HAP-1 (cell line): Measurements from ENCODE around the gene ATP6V0A4.
"Not testable (repeated sequence)": the region's sequence is repeated elsewhere in the genome, so short reads cannot be mapped to it uniquely, and the experiment has no call there.

Experiments
- DNase-seq, 2 experiments: peaks; one replicate each; pipeline ENCODE4 v3.0.0-alpha.2; 2016 to 2020; ENCODE audit warnings: low spot score in 2 of 2
- H3K27me3 ChIP-seq: fragments of 250-450 bp; sonication (Bioruptor Pico); 2 replicates; pipeline ENCODE4 v1.5.1; 2020; ENCODE audit warnings: low read depth, mild to moderate bottlenecking, moderate library complexity
- H3K36me3 ChIP-seq: fragments of 250-450 bp; sonication (Bioruptor Pico); replicated peaks from 2 replicates; pipeline ENCODE4 v1.5.1; 2020; ENCODE audit warnings: mild to moderate bottlenecking
- H3K4me1 ChIP-seq: fragments of 250-450 bp; sonication (Bioruptor Pico); 2 replicates; pipeline ENCODE4 v1.5.1; 2020; ENCODE audit warnings: mild to moderate bottlenecking
- H3K4me3 ChIP-seq: fragments of 250-450 bp; sonication (Bioruptor Pico); 2 replicates; pipeline ENCODE4 v1.5.1; 2020; ENCODE audit warnings: mild to moderate bottlenecking, moderate library complexity
- H3K9me3 ChIP-seq: fragments of 250-450 bp; sonication (Bioruptor Pico); 2 replicates; pipeline ENCODE4 v1.5.1; 2020; ENCODE audit warnings: mild to moderate bottlenecking, moderate library complexity
- in situ Hi-C: fragments of 300-500 bp; cut with MboI; formaldehyde crosslinking; loops from 3 replicates; pipeline ENCODE4 v1.14.3; 2020; ENCODE audit warnings: low sequenced_read_pairs, inconsistent platforms, mixed read lengths

The ATP6V0A4 gene

DNA sequence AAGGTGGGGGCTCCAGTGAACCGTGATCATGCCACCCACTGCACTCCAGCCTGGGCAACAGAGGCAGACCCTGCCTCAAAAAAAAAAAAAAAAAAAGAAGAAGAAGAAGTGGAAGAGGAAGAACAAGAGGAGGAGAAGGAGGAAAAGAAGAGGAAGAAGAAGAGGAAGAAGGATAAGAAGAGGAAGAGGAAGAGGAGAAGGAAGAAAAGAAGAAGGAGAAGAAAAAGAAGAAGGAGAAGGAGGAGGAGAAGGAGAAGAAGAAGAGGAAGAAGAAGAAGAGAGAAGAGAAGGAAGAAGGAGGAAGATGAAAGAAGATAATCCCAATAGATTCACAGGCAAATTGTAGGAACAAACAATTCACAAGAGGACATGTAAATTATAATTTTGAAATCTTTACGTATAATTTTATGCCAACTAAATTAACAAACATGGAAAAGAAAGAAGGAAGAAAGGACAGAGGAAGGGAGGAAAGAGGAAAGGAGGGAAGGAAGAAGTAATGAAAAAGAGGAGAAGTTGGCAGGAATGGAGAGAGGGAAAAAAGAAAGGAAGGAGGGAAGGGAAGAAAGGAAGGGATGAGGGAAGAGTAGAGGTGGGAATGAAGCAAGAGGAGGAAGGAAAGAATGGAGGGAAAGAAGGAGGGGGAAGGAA, 100.3 kb downstream of the ATP6V0A4 start:
- H3K4me1 ChIP-seq = no peaks in the 10 kb centered on the region
- DNase-seq = no peak
- no peaks in the 10 kb centered on the region for H3K36me3 ChIP-seq
- H3K27me3 ChIP-seq = no peaks in the 10 kb centered on the region
- H3K9me3 ChIP-seq = no peaks in the 10 kb centered on the region
- no peak overlapping the region for H3K4me3 ChIP-seq
- in situ Hi-C loops = no loop called here

GRCh38 chr7:138695776-138696175, 102.2 kb downstream of the ATP6V0A4 start:
- H3K4me1 ChIP-seq, H3K9me3 ChIP-seq, DNase-seq, H3K4me3 ChIP-seq, H3K36me3 ChIP-seq, in situ Hi-C loops, H3K27me3 ChIP-seq: not testable (repeated sequence)

- Histone ChIP-seq H3K9me3 (no peaks in the 10 kb centered on the region), H3K36me3 (no peaks in the 10 kb centered on the region), H3K4me1 (no peaks in the 10 kb centered on the region), H3K27me3 (no peaks in the 10 kb centered on the region), H3K4me3 (no peak overlapping the region)
- no peak for DNase-seq
- in situ Hi-C loops = no loop called here
These were observed 102.9 kb downstream of the ATP6V0A4 start for GRCh38 chr7:138695106-138695505.

GRCh38 chr7:138691178-138691577, 106.8 kb downstream of the ATP6V0A4 start:
- Histone ChIP-seq H3K27me3 (no peaks in the 10 kb centered on the region), H3K4me1 (no peaks in the 10 kb centered on the region), H3K36me3 (no peaks in the 10 kb centered on the region), H3K9me3 (no peaks in the 10 kb centered on the region), H3K4me3 (no peak overlapping the region)
- DNase-seq = no peak
- in situ Hi-C loops = no loop called here

DNA sequence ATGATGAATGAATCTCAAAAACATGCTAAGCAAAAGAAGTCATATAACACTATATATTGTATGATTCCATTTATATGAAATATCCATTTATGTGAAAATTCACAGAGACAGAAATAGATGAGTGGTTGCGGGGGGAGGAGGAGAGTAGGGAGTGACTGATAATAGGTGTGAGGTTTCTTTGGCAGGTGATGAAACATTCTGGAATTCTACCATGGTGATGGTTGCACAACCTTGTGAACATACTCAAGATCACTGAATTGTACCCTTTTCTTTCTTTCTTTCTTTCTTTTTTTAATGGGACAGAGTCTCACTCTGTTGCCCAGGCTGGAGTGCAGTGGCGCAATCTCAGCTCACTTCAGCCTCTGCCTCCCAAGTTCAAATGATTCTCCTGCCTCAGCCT, 107.5 kb downstream of the ATP6V0A4 start:
- no peak for DNase-seq
- H3K36me3 ChIP-seq = no peaks in the 10 kb centered on the region
- H3K4me1 ChIP-seq = no peaks in the 10 kb centered on the region
- in situ Hi-C loops = no loop called here
- H3K4me3 ChIP-seq = no peak overlapping the region
- H3K27me3 ChIP-seq = no peaks in the 10 kb centered on the region
- no peaks in the 10 kb centered on the region for H3K9me3 ChIP-seq

DNA sequence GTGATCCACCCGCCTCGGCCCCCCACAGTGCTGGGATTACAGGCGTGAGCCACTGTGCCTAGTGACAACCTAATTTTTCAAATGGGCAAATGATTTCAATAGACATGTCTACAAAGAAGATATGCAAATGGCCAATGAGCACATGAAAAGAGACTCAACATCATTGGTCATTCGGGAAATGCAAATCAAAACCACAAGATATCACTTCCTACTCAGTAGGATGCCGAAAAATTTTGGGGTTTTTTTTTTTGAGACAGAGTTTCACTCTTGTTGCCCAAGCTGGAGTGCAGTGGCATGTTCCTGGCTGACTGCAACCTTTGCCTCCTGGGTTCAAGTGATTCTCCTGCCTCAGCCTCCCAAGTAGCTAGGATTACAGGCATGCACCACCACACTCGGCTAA, 110.0 kb downstream of the ATP6V0A4 start:
- H3K9me3 ChIP-seq, H3K4me3 ChIP-seq, H3K27me3 ChIP-seq, in situ Hi-C loops, H3K4me1 ChIP-seq, H3K36me3 ChIP-seq, DNase-seq: not testable (repeated sequence)

- no peak for DNase-seq
- in situ Hi-C loops = no loop called here
These were observed 113.7 kb downstream of the ATP6V0A4 start for GRCh38 chr7:138684340-138684739.

DNA sequence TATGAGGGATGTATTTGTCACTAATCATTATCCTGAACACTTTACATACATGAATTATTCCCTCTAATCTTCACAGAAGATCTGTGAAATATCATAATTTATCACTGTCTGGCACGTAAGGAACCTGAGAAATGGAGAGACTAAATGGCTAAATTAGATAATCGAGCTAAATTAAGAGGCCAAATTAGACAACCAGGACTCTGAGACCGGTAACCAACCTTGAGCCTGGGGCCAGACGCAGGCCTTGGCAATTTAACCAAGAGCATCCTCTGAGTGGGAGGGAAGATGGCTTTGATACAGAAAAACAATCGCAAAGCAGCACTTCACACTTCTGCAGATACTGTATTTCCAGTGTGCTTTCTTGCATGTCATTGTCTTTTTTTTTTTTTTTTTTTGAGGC, 118.2 kb downstream of the ATP6V0A4 start:
- H3K4me3 ChIP-seq = no peak overlapping the region
- no peaks in the 10 kb centered on the region for H3K36me3 ChIP-seq
- H3K9me3 ChIP-seq = no peaks in the 10 kb centered on the region
- H3K4me1 ChIP-seq = peaks cover 9% of the 10 kb centered on the region
- H3K27me3 ChIP-seq = no peaks in the 10 kb centered on the region
- in situ Hi-C loops = no loop called here
- DNase-seq = no peak

More at GRCh38 chr7:138684340-138684739, 113.7 kb downstream of the ATP6V0A4 start:
- Histone ChIP-seq H3K4me3 (no peak overlapping the region), H3K9me3 (no peaks in the 10 kb centered on the region), H3K4me1 (no peaks in the 10 kb centered on the region; the same call in 1 of the 2 replicates), H3K27me3 (no peaks in the 10 kb centered on the region), H3K36me3 (no peaks in the 10 kb centered on the region)

GRCh38 chr7:138670594-138670993, 127.4 kb downstream of the ATP6V0A4 start:
- H3K4me3 ChIP-seq = no peak overlapping the region
- no peak for DNase-seq
- H3K27me3 ChIP-seq = no peaks in the 10 kb centered on the region
- H3K4me1 ChIP-seq = peaks cover 11% of the 10 kb centered on the region
- H3K36me3 ChIP-seq = no peaks in the 10 kb centered on the region
- in situ Hi-C loops = no loop called here
- H3K9me3 ChIP-seq = peaks cover 5% of the 10 kb centered on the region; the same call in 1 of the 2 replicates

DNA sequence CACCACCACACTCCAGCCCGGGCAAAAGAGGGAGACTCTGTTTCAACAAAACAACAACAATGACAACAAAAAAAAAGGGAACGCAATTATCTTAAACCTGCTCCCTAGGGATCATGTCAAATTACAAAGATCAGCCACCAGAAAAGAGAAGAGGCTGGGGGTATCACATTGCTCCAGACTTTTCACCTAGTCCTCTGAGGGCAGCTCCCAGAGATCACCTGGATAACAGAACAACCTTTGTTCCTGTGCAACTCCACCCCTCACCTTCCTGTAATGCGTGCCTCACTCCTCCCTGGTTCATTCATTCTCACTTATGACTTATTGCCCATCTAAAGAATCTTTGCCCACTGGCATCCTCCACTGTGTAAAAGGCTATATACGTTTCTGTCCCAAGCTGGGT, 128.6 kb downstream of the ATP6V0A4 start:
- in situ Hi-C loops = no loop called here
- H3K9me3 ChIP-seq = peaks cover 5% of the 10 kb centered on the region; the same call in 1 of the 2 replicates
- DNase-seq = no peak
- no peaks in the 10 kb centered on the region for H3K27me3 ChIP-seq
- H3K4me1 ChIP-seq = peaks cover 16% of the 10 kb centered on the region
- no peaks in the 10 kb centered on the region for H3K36me3 ChIP-seq
- no peak overlapping the region for H3K4me3 ChIP-seq

DNA sequence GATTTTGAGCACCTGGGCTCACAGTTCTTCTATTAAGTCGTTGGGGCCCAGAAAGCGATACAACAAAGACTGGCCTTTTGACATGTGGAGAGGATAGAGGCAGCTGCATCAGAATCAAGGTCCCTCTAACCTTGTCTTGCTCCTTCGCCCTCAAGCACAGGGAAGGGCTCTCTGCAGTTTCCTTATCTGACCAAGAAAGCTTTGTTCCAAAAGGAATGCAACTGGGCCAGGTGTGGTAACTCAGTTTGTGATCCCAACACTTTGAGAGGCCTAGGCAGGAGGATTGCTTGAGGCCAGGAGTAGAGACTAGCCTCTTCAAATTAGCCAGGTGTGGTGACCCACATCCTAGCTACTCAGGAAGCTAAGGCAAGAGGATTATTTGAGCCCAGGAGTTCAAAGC, 129.1 kb downstream of the ATP6V0A4 start:
- Histone ChIP-seq H3K36me3 (no peaks in the 10 kb centered on the region), H3K9me3 (peaks cover 5% of the 10 kb centered on the region; the same call in 1 of the 2 replicates), H3K27me3 (no peaks in the 10 kb centered on the region), H3K4me1 (peaks cover 16% of the 10 kb centered on the region), H3K4me3 (no peak overlapping the region)
- in situ Hi-C loops = no loop called here
- DNase-seq = no peak

- Histone ChIP-seq H3K36me3 (no peaks in the 10 kb centered on the region), H3K4me1 (peaks cover 22% of the 10 kb centered on the region), H3K27me3 (no peaks in the 10 kb centered on the region), H3K9me3 (peaks cover 5% of the 10 kb centered on the region; the same call in 1 of the 2 replicates), H3K4me3 (no peak overlapping the region)
- in situ Hi-C loops = no loop called here
- DNase-seq = no peak
These were observed 129.8 kb downstream of the ATP6V0A4 start for GRCh38 chr7:138668229-138668596.

- no peaks in the 10 kb centered on the region for H3K36me3 ChIP-seq
- H3K9me3 ChIP-seq = peaks cover 5% of the 10 kb centered on the region; the same call in 1 of the 2 replicates
- H3K4me1 ChIP-seq = peaks cover 22% of the 10 kb centered on the region
- in situ Hi-C loops = no loop called here
- no peak overlapping the region for H3K4me3 ChIP-seq
- no peak for DNase-seq
- no peaks in the 10 kb centered on the region for H3K27me3 ChIP-seq
These were observed 130.3 kb downstream of the ATP6V0A4 start for GRCh38 chr7:138667535-138668228.

DNA sequence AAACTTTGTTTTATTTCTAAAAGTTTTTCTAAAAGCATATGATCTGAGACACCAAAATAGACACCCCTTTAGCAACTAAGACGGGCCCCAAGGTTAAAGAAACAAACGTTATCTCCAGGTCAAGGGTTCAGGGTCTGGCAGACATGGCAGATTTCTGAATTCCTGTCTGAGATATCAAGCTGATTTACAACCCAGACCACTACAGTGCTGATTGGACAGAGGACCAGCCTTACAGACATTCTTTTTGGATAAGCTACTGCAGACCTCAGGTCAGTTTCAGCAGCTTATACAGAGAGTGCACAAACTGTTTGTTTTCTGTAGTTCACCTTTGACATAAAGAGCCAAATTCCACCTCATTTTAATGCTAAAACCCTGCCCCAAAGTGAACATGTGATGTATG, 131.6 kb downstream of the ATP6V0A4 start:
- peaks cover 22% of the 10 kb centered on the region for H3K4me1 ChIP-seq
- in situ Hi-C loops = no loop called here
- DNase-seq = no peak
- H3K36me3 ChIP-seq = no peaks in the 10 kb centered on the region
- H3K27me3 ChIP-seq = no peaks in the 10 kb centered on the region
- no peak overlapping the region for H3K4me3 ChIP-seq
- H3K9me3 ChIP-seq = peaks cover 5% of the 10 kb centered on the region; the same call in 1 of the 2 replicates
